K562 (cell line): ENCODE data around the gene ERVW-1. TPM values are rescaled to one million over a fixed set of nuclear protein-coding genes. Genes with fewer than 3 reads are reported as not detected.

Source experiments
- ATAC-seq: fragments of 200-7000 bp; cut with Tn5 transposase; 3 replicates; pipeline ENCODE4 v1.9.1; 2020; ENCODE audit warnings: moderate library complexity
- BruUV-seq: library from RNA; stranded (reverse); fragments of 400-500 nt; replicated peaks from 2 replicates; lab custom pipeline; 2021; lab: Mats Ljungman, UMichigan
- CTCF ChIA-PET: fragments of 300-600 bp; formaldehyde crosslinking; extraction: SDS; loops from one replicate; lab custom pipeline; 2021; ENCODE audit warnings: low intra/inter-chr PET ratio; lab: Yijun Ruan, JAX
- POLR2A ChIA-PET: fragments of 300-600, 350-650 bp; sonication (Branson Sonifier 250); formaldehyde crosslinking; extraction: SDS; loops from one replicate; lab custom pipeline; 2021; ENCODE audit warnings: antibody characterized with exemption, inconsistent platforms; lab: Yijun Ruan, JAX
- DNase-seq, 4 experiments: peaks; one replicate each; pipeline versions ENCODE4 v3.0.0 to v3.0.0-alpha.2; 2011 to 2018; ENCODE audit warnings: low spot score in 3 of 4, mixed read lengths in 3 of 4; ENCODE audit errors: extremely low read depth in 1 of 4
- FAIRE-seq: peaks from 2 replicates; lab custom pipeline; 2011; peaks lifted over from hg19 to GRCh38; lab: Jason Lieb, UNC
- H2AFZ ChIP-seq: 2 replicates; pipeline ENCODE4 v1.6.0; 2011; ENCODE audit warnings: low read depth, low read length, control low read depth, inconsistent platforms
- H3K27ac ChIP-seq: fragments of 200-600 bp; 3 replicates; pipeline ENCODE4 v1.8.0; 2011; ENCODE audit warnings: low read depth, mild to moderate bottlenecking, control low read depth, inconsistent platforms, low read length, moderate library complexity, mixed read lengths; ENCODE audit errors: extremely low read depth
- H3K27me3 ChIP-seq, 2 experiments: fragments of 300-600 bp in 1 of 2; 2 replicates in 1 of 2; 3 replicates in 1 of 2; pipeline versions ENCODE4 v1.6.0 to v1.8.0; 2011; ENCODE audit warnings: inconsistent platforms in 2 of 2, low read length in 2 of 2, mild to moderate bottlenecking in 1 of 2, mixed read lengths in 1 of 2, moderate library complexity in 1 of 2; ENCODE audit not compliant: control insufficient read depth in 2 of 2, insufficient read depth in 2 of 2
- H3K36me3 ChIP-seq: fragments of 300-600 bp; 3 replicates; pipeline ENCODE4 v1.8.0; 2011; ENCODE audit warnings: mild to moderate bottlenecking, low read length, inconsistent platforms; ENCODE audit not compliant: control insufficient read depth, insufficient read depth
- H3K4me1 ChIP-seq, 2 experiments: fragments of 200-600 bp in 1 of 2; replicated peaks in 1 of 2; 2 replicates in 1 of 2; 3 replicates in 1 of 2; pipeline versions ENCODE4 v1.5.1 to v1.8.0; 2011; ENCODE audit warnings: inconsistent platforms in 2 of 2, low read length in 2 of 2, mild to moderate bottlenecking in 1 of 2, mixed read lengths in 1 of 2, moderate library complexity in 1 of 2; ENCODE audit not compliant: control insufficient read depth in 2 of 2, insufficient read depth in 2 of 2
- H3K4me2 ChIP-seq: 2 replicates; pipeline ENCODE4 v1.6.1; 2011; ENCODE audit warnings: low read length, control low read depth, inconsistent platforms, mixed read lengths; ENCODE audit not compliant: insufficient read depth
- H3K4me3 ChIP-seq: fragments of 200-600 bp; sonication (generic), shearing (Covaris generic); 2 replicates; pipeline ENCODE4 v1.5.1; 2016; ENCODE audit warnings: control low read depth, inconsistent platforms
- H3K79me2 ChIP-seq: fragments of 200-600 bp; 3 replicates; pipeline ENCODE4 v1.8.0; 2011; ENCODE audit warnings: low read length, inconsistent platforms; ENCODE audit not compliant: control insufficient read depth, insufficient read depth
- H3K9ac ChIP-seq, 2 experiments: 2 replicates each; pipeline versions ENCODE4 v1.6.0 to v1.6.1; 2011; ENCODE audit warnings: low read depth in 2 of 2, low read length in 2 of 2, control low read depth in 1 of 2, inconsistent platforms in 1 of 2, mild to moderate bottlenecking in 1 of 2, mixed read lengths in 1 of 2; ENCODE audit not compliant: insufficient read depth in 1 of 2
- H3K9me1 ChIP-seq: one replicate; pipeline ENCODE4 v1.6.0; 2011; ENCODE audit warnings: inconsistent platforms, mild to moderate bottlenecking, low read length, moderate library complexity; ENCODE audit not compliant: control insufficient read depth, insufficient read depth
- H3K9me3 ChIP-seq: replicated peaks from 2 replicates; pipeline ENCODE4 v1.5.1; 2011; ENCODE audit warnings: low read depth, low read length, inconsistent platforms; ENCODE audit not compliant: control insufficient read depth, insufficient read depth
- H4K20me1 ChIP-seq: replicated peaks from 2 replicates; pipeline ENCODE4 v1.6.1; 2011; ENCODE audit warnings: low read length, inconsistent platforms, mixed read lengths; ENCODE audit not compliant: control insufficient read depth, insufficient read depth
- BCOR ChIP-seq: fragments of 450-650 bp; IDR thresholded peaks from 2 replicates; pipeline ENCODE4 v1.6.1; 2016
- HDAC2 ChIP-seq: fragments of 450-650 bp; IDR thresholded peaks from 2 replicates; pipeline ENCODE4 v1.6.1; 2016; ENCODE audit warnings: mild to moderate bottlenecking
- HLTF ChIP-seq: fragments of 450-650 bp; IDR thresholded peaks from 2 replicates; pipeline ENCODE4 v1.6.1; 2016
- HNRNPL ChIP-seq: fragments of 200-400 bp; formaldehyde crosslinking; IDR thresholded peaks from 2 replicates; pipeline ENCODE4 v1.6.1; 2017; ENCODE audit warnings: low read depth, mild to moderate bottlenecking, low read length
- HSF4 ChIP-seq: fragments of 250-450 bp; sonication (Bioruptor Pico); IDR thresholded peaks from 2 replicates; pipeline ENCODE4 v2.1.2; 2022; ENCODE audit warnings: mild to moderate bottlenecking, moderate library complexity, borderline replicate concordance
- LEF1 ChIP-seq: fragments of 450-650 bp; IDR thresholded peaks from 2 replicates; pipeline ENCODE4 v1.6.1; 2016; ENCODE audit warnings: mild to moderate bottlenecking
- MXI1 ChIP-seq: IDR thresholded peaks from 2 replicates; pipeline ENCODE4 v1.6.1; 2011; ENCODE audit warnings: low read depth, mild to moderate bottlenecking, improper control_type of control experiment, low read length
- PURB ChIP-seq: sonication (generic); formaldehyde crosslinking; IDR thresholded peaks from 2 replicates; pipeline ENCODE4 v1.9.0; 2021; ENCODE audit warnings: low read depth, mild to moderate bottlenecking, missing genetic modification reagents
- RB1 ChIP-seq: fragments of 450-650 bp; IDR thresholded peaks from 2 replicates; pipeline ENCODE4 v1.6.1; 2017; ENCODE audit warnings: low read depth, mild to moderate bottlenecking
- SLC30A9 ChIP-seq: fragments of 250-450 bp; sonication (Bioruptor Pico); IDR thresholded peaks from 2 replicates; pipeline ENCODE4 v1.8.0; 2022; ENCODE audit warnings: mild to moderate bottlenecking, moderate library complexity
- SNAPC5 ChIP-seq: fragments of 250-450 bp; sonication (Bioruptor Pico); IDR thresholded peaks from 2 replicates; pipeline ENCODE4 v1.8.0; 2021; ENCODE audit warnings: moderate library complexity, mild to moderate bottlenecking, inconsistent platforms
- STAT5B ChIP-seq: fragments of 250-450 bp; sonication (Bioruptor Pico); IDR thresholded peaks from 2 replicates; pipeline ENCODE4 v1.8.0; 2021; ENCODE audit warnings: mild to moderate bottlenecking, inconsistent platforms
- XRCC5 ChIP-seq: fragments of 200-400 bp; formaldehyde crosslinking; IDR thresholded peaks from 2 replicates; pipeline ENCODE4 v1.6.1; 2017; ENCODE audit warnings: low read depth, mild to moderate bottlenecking, low read length
- ZNF121 ChIP-seq: sonication (generic); formaldehyde crosslinking; conservative IDR thresholded peaks from 2 replicates; pipeline ENCODE4 v1.8.0; 2022; ENCODE audit warnings: missing genetic modification reagents
- WGBS: fragments of 100-300 bp; shearing (Covaris generic); methylation state at CpG from one replicate; pipeline ENCODE4 v1.1.6; 2016; ENCODE audit warnings: low coverage, mixed read lengths; ENCODE audit not compliant: insufficient coverage; ENCODE audit errors: missing lambda C conversion rate; 5-methylcytosine and 5-hydroxymethylcytosine counted together
- in situ Hi-C: fragments of 300-500 bp; cut with MboI; formaldehyde crosslinking; loops from 4 replicates; pipeline ENCODE4 v1.15.0; 2018; ENCODE audit warnings: inconsistent platforms, mixed read lengths
- intact Hi-C: fragments of 100-400 bp; cut with micrococcal nuclease; formaldehyde crosslinking; loops from 2 replicates; pipeline ENCODE4 v1.14.2; 2022
- polyA plus RNA-seq, 8 experiments: library from polyadenylated mRNA; depleted of rRNA in 4 of 8; stranded (reverse) in 5 of 8; unstranded in 3 of 8; fragments of >200 nt; fragmentation: Nextera tagmentation in 2 of 8; fragmentation: Illumina TruSeq in 1 of 8; extraction: Ambion mirVana in 2 of 8; extraction: Trizol in 1 of 8; gene quantifications; 2 replicates each; pipeline versions ENCODE4 v1.2.1 to v1.2.3, GENCODE V29; 2011 to 2014; ENCODE audit warnings: inconsistent platforms in 1 of 8, missing spikeins in 1 of 8
- total RNA-seq, 7 experiments: library from RNA; depleted of rRNA in 6 of 7; stranded (reverse); fragments of >200 nt in 6 of 7; fragmentation: Illumina TruSeq in 2 of 7; extraction: Trizol in 2 of 7; gene quantifications; 2 replicates each; pipeline versions ENCODE4 v1.2.1 to v1.2.3, GENCODE V29; 2011 to 2021; ENCODE audit warnings: low replicate concordance in 1 of 7

ERVW-1 gene
- total and polyA plus RNA-seq, 9 of the 15 experiments (the other 6 are each of a cell fraction or from before 2014, with no cell fraction given): not detected

- ATAC-seq: peak; percentile 36
- POLR2A ChIA-PET: interaction anchor here (1.1 kb wide), 1 partner anchor 11 kb away, joined by 3 read pairs; no protein-coding TSS in a partner anchor
These were observed 40.9 kb downstream of the ERVW-1 start for GRCh38 chr7:92436612-92437445.

GRCh38 chr7:92435542-92435941 is 42.2 kb downstream of the ERVW-1 start:
- no peak overlapping the region for H3K9ac ChIP-seq
- no peak overlapping the region for H3K4me2 ChIP-seq
- no peak overlapping the region for H3K4me3 ChIP-seq
- no peaks in the 10 kb centered on the region for H3K36me3 ChIP-seq
- no peak overlapping the region for H2AFZ ChIP-seq
- ATAC-seq (no peak), FAIRE-seq (no peak), DNase-seq (no peak)
- in situ Hi-C loops: loop anchor here (10.0 kb wide), 1 partner anchor 301 kb away; the partner anchor contains the start of gene CYP51A1
- WGBS: 55% methylated on average over 2 of the region's 2 CpGs
- no TSS peak for BruUV-seq
- H3K79me2 ChIP-seq: no peaks in the 10 kb centered on the region
- no peaks in the 10 kb centered on the region; a peak in 2 of 5 replicates for H3K4me1 ChIP-seq
- 0 out of 2 replicates have a peak, but pooled peaks cover 1% of the 10 kb centered on the region for H3K9me3 ChIP-seq
- intact Hi-C loops: no loop called here
- H3K9me1 ChIP-seq: no peaks in the 10 kb centered on the region
- H4K20me1 ChIP-seq: no peaks in the 10 kb centered on the region
- no peaks in the 10 kb centered on the region for H3K27me3 ChIP-seq
- POLR2A ChIA-PET: interaction anchor here (0.9 kb wide), 1 partner anchor 10 kb away, joined by 6 read pairs; no protein-coding TSS in a partner anchor
- no peak overlapping the region for H3K27ac ChIP-seq
- CTCF ChIA-PET: no interaction called here
- no peak for TF ChIP-seq SLC30A9 (CRISPR knock-in tag)
- peak; percentile 85 for TF ChIP-seq ZNF121 (CRISPR knock-in tag)
- TF ChIP-seq HSF4: no peak
- TF ChIP-seq PURB (CRISPR knock-in tag): no peak
- TF ChIP-seq BCOR: 0 out of 2 replicates have a peak, but pooled peaks have one; percentile 36
- TF ChIP-seq HDAC2: no peak
- TF ChIP-seq MXI1: no peak
- TF ChIP-seq HLTF: no peak
- no peak for TF ChIP-seq SNAPC5 (CRISPR knock-in tag)
- TF ChIP-seq HNRNPL: no peak
- TF ChIP-seq XRCC5: no peak
- no peak for TF ChIP-seq STAT5B

More at GRCh38 chr7:92436612-92437445, 40.9 kb downstream of the ERVW-1 start:
- Histone ChIP-seq H3K4me3 (no peak overlapping the region), H2AFZ (peak overlapping the region; percentile 42; the same call in 1 of the 2 replicates), H3K27ac (no peak overlapping the region), H4K20me1 (no peaks in the 10 kb centered on the region), H3K4me2 (no peak overlapping the region), H3K9me3 (0 out of 2 replicates have a peak, but pooled peaks cover 1% of the 10 kb centered on the region), H3K36me3 (no peaks in the 10 kb centered on the region), H3K9me1 (no peaks in the 10 kb centered on the region), H3K27me3 (no peaks in the 10 kb centered on the region), H3K79me2 (no peaks in the 10 kb centered on the region), H3K4me1 (no peaks in the 10 kb centered on the region; a peak in 2 of 5 replicates), H3K9ac (no peak overlapping the region)
- CTCF ChIA-PET: no interaction called here
- no TSS peak for BruUV-seq
- 41% methylated on average over 7 of the region's 7 CpGs for WGBS
- in situ Hi-C loops: loop anchor here (10.0 kb wide), 1 partner anchor 302 kb away; the partner anchor contains the start of gene CYP51A1
- intact Hi-C loops: no loop called here
- FAIRE-seq (no peak), DNase-seq (no peak)
- TF ChIP-seq LEF1 (no peak), RB1 (no peak)
